HG03432 (cell line): ENCODE measurements around the gene DNASE1L1.

Experiments
- ATAC-seq: cut with Tn5 transposase; IDR thresholded peaks from one replicate; pipeline ENCODE4 v1.9.1; 2021; ENCODE audit warnings: mild to moderate bottlenecking, moderate library complexity; ENCODE audit not compliant: unreplicated experiment

The DNASE1L1 gene

DNA sequence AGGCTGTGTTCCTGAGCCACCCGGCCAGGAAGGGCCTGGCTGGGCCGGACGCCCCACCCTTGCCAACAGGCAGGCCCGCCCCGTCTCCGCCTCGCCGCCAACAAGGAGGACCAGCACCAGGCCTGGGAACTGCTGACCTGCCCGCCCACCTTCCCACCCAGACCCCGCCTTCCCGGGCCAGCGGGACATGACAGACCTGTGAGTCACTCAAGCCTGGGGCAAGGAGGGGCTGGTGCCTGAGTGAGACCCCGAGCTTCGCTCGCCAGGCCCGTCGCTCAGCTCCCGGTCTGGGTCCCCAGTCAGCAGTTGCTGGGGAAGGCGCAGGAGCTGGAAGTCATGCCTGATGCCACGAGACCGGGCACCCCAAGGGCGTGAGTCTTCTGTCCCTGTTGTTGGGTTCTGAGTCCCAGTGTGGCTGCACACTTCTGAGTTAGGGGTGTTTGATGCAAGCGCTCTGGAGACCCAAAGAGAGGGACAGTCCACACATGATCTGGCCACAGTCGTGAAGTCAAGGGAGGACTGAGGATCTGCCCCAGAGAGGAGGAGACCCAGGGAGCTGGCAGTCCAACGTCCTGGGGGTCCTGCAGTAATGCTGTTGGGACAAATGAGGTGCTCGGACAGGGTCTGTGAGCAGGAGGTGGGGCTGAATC lies at the start of gene DNASE1L1:
Gene DNASE1L1 (minus strand): TSS at position 33 of the 650 bp plus-strand sequence. CDS start 3,686 bp downstream, outside the sequence.
- ATAC-seq, result no peak

- ATAC-seq, result peak; percentile 64
Measured at GRCh38 chrX:154458116-154458953, 49.3 kb upstream of the DNASE1L1 start, which contains the start of gene PLXNA3. Gene PLXNA3 (plus strand): TSS chrX:154458281. CDS start chrX:154460184, 1,903 bp downstream.

DNA sequence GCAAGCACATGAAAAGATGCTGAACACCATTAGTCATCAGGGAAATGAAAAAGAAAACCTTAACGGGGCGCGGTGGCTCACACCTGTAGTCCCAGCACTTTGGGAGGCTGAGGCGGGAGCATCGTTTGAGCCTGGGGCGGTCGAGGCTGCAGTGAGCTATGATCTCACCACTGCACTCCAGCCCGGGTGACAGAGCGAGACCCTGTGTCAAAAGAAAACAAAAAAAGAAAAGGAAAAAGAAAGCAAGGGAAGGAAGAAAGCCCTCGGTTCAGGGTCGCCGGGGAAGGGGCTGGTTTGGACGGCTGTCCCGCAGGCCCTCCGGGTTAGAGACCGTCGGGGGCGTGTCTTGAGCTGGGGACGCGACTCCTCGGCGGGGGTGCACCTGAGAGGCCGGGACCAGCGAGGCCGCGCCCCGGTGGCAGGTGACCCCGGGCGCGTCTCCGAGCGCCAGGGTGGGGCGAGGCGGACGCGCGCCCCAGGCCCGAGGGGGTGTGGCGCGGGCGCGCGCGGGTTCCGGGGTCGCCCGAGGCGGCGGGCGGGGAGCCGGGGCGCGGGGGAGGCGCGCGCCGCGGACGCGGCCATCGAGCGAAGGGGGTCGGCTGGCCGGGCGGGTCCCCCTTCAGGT lies 48.5 kb upstream of the DNASE1L1 start:
- peak; percentile 61 for ATAC-seq

DNA sequence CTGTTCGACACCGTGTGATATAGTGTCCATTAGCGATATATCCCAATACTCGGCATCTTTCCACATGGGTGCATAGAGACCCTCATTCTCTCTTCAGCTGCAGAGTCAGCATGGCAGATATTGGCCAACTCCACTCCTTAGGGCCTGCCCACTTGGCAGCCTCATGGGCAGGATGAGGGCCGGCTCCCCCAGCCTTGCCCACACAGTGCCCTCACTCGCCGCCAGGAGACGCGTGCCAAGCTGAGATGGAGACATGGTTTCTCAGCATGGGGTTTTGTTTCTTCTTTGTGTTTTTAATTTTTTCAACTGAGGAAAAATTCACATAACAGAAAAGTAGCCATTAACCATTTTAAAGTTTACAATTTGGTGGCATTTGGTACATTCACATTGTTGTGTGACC lies 43.8 kb upstream of the DNASE1L1 start:
- ATAC-seq, result no peak

GRCh38 chrX:154450312-154450711 lies 41.3 kb upstream of the DNASE1L1 start:
- no peak for ATAC-seq

DNA sequence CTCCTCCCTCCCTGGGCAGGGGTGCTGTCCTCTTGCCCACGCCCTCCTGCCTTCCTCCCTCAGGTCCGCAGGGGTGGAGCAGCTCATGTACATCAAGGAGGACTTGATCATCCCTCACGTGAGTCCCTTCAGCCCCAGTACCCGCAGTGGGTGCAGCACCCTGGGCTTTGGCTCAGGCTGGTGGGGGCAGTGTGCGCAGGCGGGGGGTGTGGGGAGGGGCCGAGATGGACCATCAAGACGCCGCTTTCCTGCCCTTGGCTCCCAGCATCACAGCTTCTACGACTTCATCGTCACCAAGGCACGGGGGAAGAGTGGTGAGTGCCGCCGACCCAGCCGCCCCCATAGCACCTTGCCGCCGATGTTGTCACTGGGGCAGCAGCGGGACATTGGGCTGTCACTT lies 40.6 kb upstream of the DNASE1L1 start:
- no peak for ATAC-seq

DNA sequence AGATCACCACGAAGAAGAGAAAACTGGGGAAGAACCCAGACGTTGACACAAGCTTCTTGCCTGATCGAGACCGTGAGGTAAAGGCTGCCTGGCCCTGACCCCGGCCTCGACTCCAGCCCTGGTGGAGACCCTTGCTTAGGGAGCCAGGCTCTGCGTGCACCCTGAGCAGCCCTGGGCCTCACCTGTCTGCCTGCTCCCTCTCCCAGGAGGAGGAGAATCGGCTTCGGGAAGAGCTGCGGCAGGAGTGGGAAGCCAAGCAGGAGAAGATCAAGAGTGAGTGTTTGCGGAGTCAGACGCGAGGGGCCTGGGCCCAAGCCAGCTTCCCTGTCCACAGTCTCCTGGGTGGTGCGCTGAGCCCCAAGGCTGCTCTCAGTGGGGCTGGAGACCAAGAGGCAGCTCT lies 39.4 kb upstream of the DNASE1L1 start:
- ATAC-seq, result no peak

DNA sequence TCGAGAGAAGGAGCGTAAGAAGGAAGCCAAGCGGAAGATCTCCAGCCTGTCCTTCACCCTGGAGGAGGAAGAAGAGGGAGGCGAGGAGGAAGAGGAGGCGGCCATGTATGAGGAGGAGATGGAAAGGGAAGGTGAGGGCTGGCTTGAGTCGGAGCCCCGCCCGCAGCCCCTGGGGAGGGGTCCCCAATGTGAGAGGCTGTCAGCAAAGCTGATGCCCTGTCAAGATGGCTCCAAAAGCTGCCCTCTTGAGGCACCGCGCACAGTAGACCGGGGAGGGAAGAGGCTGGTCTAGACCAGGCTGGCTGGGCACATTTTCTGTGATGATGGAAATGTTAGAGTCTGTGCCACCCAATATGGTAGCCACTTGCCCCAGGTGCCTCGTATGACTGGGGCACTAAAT lies 37.4 kb upstream of the DNASE1L1 start:
- no peak for ATAC-seq

- no peak for ATAC-seq
Measured at GRCh38 chrX:154445776-154446175, 36.7 kb upstream of the DNASE1L1 start.

DNA sequence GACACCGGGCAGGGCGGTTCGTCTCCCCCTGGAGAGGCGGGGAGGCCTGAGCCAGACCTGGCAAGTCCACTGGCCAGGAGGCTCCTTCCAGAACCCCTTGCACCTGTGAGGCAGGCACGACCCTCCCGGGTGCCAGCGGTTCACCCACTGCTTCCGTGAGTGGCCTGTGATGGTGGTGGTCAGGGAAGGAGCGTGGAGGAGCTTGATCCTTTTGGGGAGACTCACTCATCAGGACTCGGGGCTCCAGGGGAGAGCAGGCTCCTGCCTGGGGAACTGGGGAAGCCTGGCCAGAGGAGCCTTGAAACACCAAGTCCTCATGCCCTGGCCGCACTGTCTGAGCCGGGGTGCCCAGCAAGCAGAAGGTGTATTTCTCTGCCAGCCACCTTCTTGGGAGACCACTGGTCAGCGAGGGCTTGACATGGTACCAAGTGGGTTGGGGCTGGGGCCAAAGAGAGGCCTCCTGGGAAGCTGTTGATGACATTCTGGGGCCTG lies 35.7 kb upstream of the DNASE1L1 start:
- no peak for ATAC-seq

GRCh38 chrX:154443992-154444754 lies 35.1 kb upstream of the DNASE1L1 start, which contains the start of gene FAM50A:
Gene FAM50A (plus strand): TSS chrX:154444141. CDS start chrX:154444236, 95 bp downstream.
- peak; percentile 79 for ATAC-seq

GRCh38 chrX:154443479-154443910 lies 34.4 kb upstream of the DNASE1L1 start:
- no peak for ATAC-seq

DNA sequence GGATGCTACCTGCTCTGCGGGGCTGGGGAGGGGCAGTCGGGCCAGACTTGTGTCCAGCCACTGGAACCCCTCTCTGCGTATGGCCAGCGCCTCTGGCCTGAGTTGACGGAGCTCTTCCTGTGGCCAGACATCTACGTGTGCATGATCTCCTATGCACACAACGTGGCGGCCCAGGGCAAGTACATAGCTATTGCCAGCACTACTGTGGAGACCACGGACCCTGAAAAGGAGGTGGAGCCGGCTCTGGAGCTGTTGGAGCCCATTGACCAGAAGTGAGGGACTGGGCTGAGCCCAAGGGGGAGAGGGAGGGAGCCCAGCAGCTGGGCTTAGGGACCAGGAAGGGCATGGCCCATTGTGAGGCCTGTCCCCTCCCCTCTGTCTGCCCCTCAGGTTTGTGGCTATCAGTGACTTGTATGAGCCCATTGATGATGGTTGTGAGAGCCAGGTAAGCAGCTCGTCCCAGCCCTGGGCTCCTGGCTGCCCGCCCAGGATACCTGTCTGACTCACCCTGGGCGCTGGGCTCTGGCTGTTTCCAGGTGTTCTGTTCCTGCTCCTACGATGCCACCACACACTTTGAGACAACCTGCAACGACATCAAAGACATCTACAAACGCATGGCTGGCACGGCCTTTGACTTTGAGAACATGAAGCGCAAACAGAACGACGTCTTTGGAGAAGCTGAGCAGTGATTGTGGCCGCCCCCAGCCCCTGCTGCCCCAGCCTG lies 33.1 kb upstream of the DNASE1L1 start:
- ATAC-seq, result no peak

- ATAC-seq, result no peak
Measured at GRCh38 chrX:154441564-154441963, 32.5 kb upstream of the DNASE1L1 start.

DNA sequence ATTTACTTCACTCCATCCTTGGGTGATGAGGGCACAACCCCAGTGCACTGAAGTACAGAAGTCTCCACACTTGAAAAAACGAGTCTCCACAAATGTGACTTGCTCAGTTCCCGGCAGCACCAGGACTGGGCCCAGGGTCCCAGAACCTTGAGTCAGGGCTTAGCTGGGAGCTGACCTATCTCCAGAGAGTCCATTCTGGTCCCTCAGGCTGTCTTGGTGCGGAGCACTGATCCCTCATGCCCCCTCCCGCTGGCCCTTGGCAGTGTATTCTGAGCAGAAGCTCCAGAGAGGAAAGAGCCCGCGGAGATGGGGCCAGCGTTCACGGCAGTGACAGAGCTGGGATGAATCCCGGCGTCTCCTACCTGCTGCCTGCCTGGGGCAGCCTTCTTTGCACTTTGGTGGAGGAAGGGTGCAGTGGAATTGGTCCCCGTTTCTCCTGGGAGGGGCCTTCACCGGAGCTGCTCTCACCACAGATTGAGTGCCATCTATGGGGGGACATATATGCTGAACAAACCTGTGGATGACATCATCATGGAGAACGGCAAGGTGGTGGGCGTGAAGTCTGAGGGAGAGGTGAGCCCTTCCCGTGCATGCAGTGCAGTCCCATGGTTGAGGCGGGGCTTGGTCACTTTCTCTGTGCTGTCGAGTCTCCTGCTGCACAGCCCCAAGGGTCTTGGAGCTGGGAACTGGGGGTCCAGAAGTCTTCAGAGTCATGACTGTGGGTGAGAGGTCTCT lies 31.7 kb upstream of the DNASE1L1 start:
- ATAC-seq, result no peak

DNA sequence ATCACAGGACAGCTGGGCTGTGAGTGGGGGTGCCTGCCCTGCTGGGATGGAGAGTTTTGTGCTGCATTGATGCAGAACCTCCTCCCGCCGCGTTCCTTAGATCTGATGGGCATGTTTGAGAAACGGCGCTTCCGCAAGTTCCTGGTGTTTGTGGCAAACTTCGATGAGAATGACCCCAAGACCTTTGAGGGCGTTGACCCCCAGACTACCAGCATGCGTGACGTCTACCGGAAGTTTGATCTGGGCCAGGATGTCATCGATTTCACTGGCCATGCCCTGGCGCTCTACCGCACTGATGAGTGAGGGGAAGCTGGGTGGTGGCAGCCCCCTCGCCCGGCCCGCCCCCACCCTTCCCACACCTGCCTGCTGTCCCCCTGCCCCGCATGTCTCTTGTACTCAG lies 30.8 kb upstream of the DNASE1L1 start:
- ATAC-seq, result no peak

- ATAC-seq, result no peak
Measured at GRCh38 chrX:154437971-154438893, 29.2 kb upstream of the DNASE1L1 start.
